Right kidney (tissue), 1 donor: ENCODE data around the gene ATE1.
"Not testable (repeated sequence)": the region's sequence is repeated elsewhere in the genome, so short reads cannot be mapped to it uniquely, and the experiment has no call there.

Source experiments
- DNase-seq: peaks from one replicate; pipeline ENCODE4 v3.0.0-alpha.2; 2016

ATE1 gene

DNA sequence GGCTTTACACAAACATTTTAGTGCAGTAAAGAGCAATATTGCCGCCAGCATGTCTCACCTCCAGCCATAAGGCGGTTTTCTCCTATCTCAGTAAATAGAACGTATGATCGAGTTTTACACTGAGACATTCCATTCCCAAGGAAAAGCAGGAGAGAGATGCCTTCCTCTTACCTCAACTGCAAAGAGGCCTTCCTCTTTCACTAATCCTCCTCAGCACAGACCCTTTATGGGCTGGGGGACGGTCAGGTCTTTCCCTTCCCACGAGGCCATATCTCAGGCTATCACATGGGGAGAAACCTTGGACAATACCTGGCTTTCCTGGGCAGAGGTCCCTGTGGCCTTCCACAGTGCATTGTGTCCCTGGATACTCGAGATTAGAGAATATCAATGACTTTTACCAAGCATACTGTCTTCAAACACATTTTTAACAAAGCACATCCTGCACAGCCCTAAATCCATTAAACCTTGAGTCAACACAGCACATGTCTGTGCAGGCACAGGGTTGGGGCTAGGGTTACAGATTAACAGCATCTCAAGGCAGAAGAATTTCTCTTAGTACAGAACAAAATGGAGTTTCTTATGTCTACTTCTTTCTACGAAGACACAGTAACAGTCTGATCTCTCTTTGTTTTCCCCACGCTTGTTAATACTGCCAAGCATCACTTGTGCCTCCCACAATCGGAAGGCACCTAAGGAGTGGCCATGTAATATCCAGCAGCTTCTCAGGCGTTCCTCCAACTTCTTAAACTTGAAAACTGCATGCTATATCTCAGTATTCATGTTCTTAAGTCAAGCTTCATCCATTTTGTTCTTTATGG, 2.6 kb upstream of the ATE1 start:
- DNase-seq, result not testable (repeated sequence)

DNA sequence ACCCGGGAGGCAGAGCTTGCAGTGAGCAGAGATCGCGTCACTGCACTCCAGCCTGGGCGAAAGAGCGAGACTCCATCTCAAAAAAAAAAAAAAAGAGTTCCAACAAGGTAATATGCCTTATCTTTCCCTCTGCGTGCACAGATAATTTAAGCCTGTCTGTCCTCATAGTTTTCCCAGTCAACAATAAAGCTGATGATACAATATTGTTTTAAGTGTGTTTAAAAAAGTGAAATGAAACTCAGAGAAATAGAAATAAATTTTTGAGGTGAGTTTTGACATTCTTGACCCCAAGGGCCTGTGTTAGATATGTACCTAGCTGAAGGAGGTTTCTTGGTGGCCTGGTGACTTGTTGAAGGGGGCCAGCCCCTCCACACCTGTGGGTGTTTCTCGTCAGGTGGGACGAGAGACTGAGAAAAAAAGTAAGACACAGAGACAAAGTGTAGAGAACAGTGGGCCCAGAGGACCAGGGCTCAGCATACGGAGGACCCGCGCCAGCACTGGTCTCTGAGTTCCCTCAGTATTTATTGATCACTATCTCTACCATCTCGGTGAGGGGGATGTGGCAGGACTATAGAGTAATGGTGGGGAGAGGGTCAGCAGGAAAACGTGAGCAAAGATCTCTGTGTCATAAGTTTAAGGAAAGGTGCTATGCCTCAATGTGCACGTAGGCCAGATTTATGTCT, 1.9 kb upstream of the ATE1 start:
- DNase-seq, result not testable (repeated sequence)

- no peak for DNase-seq
Measured at GRCh38 chr10:121928528-121928884, 675 bp upstream of the ATE1 start.

GRCh38 chr10:121927318-121927840, 452 bp downstream of the ATE1 start:
- DNase-seq, result peak; percentile 96

DNA sequence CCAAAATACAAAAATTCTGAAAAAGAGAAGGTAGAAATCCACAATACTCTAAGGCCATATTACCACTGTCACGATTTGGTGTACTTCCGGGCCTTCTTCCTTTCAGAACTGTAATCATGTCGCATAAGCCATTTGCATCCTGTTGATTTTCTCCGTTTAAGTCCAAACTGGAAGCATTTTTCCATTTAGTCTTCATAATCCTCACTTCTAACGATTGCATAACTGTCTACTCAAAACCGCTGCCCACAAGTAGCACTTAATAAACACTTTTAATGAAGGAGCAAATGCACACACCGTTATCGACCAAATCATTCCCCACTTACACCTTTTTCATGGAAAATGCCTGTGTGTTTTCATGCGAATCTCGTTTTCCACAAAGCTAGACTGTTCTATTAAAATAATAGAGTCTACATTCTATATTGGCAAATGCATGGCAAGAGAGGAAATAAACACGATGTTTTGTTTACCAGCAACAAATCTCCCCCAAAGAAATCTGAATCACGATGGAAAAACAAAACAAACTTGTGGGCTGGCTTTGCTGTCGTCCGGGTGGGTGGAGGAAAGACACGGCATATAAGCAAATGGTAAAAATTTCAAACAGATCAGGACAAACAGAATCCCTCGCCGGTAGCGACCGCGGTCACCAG, 1.0 kb downstream of the ATE1 start:
- no peak for DNase-seq

- no peak for DNase-seq
Measured at GRCh38 chr10:121926157-121926556, 1.7 kb downstream of the ATE1 start.

GRCh38 chr10:121921238-121921931, 6.4 kb downstream of the ATE1 start:
- DNase-seq, result no peak

DNA sequence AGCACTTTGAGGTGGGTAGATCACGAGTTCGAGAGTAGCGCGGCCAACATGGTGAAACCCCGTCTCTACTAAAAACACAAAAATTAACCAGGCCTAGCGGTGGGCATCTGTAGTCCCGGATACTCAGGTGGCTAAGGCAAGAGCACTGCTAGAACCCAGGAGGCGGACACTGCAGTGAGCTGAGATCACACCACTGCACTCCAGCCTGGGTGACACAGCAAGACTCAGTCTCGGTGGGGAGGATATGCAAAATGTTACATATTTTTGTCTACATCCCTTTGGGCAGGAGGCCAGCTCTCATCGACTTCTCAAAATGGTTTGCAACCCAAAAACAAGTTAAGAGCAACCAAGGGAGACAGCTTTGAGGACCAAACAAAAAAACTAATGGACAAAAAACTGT, 8.2 kb downstream of the ATE1 start:
- no peak for DNase-seq

GRCh38 chr10:121918800-121919199, 9.0 kb downstream of the ATE1 start:
- not testable (repeated sequence) for DNase-seq

GRCh38 chr10:121914661-121915060, 13.2 kb downstream of the ATE1 start:
- DNase-seq, result no peak

- DNase-seq, result no peak
Measured at GRCh38 chr10:121911421-121911697, 16.5 kb downstream of the ATE1 start.

- no peak for DNase-seq
Measured at GRCh38 chr10:121910673-121911420, 17.0 kb downstream of the ATE1 start.

GRCh38 chr10:121904888-121905287, 22.9 kb downstream of the ATE1 start:
- DNase-seq, result no peak

DNA sequence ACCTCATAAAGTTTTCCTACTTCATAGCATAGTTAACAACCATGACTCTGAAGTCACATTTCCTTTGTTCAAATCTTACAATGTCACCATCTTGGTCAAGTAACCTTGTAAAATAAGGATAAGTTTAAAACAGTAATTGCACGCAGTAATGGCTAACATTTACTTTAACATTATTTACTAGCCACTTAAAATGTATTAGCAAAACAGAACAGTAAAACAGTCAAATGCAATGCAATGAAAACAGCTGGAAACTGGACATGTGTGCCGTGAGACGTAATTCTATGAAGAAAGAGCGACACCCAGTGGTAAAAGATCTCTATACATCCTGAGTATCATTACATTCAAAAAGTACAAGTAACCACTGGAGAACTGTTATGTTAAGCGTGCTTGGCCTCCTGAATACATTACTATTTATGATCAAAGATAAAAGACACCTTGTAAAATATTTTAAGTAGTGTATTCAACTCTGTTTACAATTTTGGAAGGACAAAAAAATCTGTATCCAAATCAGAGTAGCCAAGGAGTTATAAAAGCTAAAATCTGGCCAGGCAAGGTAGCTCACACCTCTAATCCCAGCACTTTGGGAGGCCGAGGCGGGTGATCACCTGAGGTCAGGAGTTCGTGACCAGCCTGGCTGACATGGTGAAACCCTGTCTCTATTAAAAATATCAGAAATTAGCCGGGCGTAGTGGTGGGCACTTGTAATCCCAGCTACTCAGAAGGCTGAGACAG, 27.2 kb downstream of the ATE1 start:
- peak; percentile 47 for DNase-seq

DNA sequence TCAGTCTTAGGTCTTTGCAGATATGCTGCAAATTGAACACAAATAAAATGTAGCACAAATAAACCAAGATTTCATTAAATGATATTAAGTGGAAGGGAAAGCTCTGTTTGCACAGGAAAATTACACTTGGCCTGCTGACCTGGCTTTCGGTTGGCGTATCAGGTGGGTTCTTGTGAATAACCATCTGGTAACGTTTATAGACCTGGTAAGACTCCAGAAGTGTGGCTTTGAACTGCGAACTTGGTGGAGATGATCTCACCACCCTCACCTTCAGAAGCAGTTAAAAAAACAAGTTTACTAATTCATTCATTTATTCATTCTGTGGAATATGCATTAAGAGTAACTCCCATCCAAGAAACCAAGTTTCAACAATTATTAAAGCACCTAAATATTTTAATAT, 28.1 kb downstream of the ATE1 start:
- DNase-seq, result no peak

DNA sequence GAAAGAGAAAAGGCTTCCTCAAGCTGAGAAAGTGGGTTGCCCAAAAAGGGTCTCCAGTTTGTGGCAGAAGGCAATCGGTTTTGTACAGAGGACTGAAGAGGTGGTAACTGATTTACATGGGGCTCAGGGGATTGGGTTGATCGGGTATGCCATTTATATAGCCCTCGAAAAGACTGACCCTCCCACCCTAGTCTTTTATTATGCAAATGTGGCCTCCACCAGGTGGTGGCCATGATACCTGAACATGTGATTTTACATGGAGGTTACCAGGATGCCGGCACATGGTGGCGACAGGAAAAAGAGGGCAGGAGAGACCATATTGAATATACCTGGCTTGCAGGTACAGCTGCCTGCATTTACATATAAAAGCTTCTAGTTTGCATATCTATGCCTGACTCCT, 36.7 kb downstream of the ATE1 start:
- DNase-seq, result peak; percentile 5

GRCh38 chr10:121889212-121889611, 38.6 kb downstream of the ATE1 start:
- no peak for DNase-seq

DNA sequence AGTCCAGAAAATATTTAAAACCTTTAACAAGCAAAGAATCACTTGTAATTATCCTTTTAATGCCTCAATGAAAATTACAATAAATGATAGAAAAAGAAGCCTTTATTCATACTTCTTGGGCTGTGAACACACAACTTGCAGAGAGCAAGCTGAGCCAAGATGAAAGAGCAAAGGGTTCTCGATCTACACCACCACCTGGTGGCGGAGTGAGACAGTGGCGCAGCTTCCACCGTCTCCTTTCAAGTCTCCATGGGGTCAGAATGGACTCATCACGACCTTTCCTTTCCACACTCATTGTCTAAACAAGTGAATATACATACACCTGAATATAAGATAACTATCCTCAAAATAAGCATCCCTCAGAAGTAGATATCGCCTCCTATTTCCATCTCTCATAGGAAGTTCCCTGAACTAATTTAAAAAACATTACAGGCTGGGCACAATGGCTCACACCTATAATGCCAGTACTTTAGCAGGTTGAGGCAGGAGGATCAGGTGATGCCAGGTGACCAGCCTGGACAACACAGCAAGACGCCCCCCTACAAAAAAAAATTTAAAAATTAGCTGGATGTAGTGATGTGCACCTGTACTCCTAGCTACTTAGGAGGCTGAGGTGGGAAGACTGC, 40.7 kb downstream of the ATE1 start:
- DNase-seq, result peak; percentile 28

DNA sequence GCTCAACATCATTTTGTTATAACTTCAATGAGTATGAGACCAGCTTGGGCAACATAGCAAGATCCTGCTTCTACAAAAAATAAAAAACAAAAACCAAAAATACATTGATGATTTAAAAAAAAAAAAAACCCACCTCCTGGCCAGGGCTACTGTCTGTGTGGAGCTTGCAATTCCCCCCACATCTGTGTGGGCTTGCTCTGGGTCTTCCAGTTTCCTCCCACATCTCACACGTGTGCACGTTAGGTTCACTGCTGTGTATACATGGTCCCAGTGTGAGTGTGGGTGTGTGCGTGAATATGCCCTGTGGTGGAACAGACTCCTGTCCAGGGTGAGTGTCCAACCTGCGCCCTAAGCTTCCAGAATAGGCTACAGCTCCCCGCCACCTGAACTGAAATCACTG, 41.6 kb downstream of the ATE1 start:
- DNase-seq, result no peak

DNA sequence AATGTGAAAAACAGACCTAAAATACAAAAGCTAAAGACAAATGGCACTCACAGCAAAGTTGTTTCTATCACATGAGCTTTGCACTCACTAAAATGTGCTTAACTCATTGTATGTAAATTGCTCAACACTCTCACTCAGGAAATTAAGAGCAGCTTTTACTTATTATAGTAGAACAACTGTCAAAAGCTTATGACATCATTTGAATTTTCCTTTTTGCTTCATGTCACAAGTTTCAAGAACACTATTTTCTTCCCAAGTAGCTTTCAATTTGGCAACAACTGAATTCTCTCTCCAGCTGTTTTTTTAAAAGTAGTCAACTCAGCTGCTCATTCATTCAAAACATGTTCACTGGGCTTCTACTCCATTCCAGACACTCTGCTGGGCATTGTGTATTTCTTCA, 46.9 kb downstream of the ATE1 start:
- DNase-seq, result no peak

GRCh38 chr10:121879476-121879875, 48.4 kb downstream of the ATE1 start:
- no peak for DNase-seq
